ENCODE results near the gene GRN.
"Not testable (repeated sequence)": the region's sequence is repeated elsewhere in the genome, so short reads cannot be mapped to it uniquely, and the experiment has no call there.

The GRN gene

DNA sequence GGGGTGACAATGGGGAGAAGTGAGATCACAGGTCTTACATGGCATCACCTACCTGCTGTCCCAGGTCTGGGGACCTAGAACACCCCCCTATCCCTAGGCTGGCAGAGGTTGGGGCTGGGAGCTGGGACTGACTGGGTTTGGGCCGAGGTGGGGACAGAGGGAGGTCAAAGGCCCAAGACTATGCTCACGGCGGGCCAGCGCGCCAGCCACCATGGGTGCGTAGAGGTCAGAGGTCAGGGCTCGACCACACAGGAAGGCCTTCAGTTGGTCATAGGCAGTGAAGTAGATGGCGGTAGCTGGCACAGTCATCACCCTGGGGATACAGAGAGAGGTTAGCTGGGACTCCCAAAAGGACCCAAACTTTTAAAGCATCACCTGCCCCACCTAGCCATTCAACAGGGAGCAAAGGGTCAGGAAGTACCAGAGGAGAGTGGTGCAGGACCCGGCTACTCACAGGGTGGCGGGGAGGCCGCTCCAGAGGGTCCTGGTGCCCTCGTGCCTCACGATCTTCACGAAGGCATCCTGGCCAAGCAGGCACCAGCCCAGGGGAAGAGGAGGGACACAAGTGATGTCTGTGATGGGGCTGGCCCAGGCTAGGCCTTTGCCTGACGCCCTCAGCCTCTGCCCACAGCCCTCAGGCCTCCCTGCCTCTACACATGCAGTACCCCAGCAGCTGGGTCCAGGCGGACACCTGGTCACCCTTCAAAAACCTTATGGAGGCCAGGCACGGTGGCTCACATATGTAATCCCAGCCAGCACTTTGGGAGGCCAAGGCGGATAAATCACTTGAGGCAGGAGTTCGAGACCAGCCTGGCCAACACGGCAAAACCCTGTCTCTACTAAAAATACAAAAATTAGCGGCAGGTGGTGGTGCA is 23.6 kb upstream of the GRN start:
- no peak for DNase-seq (ENCODE audit: low spot score)

DNA sequence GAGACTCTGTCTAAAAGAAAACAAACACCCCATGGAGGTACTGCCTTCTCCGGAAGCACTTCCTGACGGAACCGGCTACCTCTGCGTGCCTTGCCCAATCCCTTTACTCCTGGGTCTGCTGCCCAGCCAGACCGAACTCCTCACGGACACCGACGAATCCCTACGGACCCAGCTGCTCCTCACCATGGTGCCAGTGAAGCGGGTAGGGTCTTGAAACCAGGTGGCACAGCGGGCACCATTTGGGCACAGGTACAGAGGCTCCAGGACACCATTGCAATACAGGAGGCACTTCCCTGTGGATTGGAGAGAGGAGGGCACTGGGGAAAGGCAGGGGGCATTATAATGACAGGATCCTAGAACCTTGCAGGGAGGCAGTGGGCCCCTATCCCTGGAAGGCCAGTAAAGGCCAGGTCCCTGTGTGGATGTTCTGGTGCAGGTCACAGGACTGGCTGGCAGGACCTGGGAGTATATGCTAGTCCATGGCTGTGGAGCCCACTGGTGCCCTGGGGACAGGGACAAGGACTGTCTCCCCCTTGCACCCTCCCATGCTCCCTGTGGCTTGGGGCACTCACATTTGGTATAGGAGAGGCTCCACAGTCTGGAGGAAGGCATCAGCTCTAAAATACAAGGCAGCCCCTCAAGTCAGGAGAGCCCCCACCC is 22.7 kb upstream of the GRN start:
- DNase-seq (ENCODE audit: low spot score), result no peak

DNA sequence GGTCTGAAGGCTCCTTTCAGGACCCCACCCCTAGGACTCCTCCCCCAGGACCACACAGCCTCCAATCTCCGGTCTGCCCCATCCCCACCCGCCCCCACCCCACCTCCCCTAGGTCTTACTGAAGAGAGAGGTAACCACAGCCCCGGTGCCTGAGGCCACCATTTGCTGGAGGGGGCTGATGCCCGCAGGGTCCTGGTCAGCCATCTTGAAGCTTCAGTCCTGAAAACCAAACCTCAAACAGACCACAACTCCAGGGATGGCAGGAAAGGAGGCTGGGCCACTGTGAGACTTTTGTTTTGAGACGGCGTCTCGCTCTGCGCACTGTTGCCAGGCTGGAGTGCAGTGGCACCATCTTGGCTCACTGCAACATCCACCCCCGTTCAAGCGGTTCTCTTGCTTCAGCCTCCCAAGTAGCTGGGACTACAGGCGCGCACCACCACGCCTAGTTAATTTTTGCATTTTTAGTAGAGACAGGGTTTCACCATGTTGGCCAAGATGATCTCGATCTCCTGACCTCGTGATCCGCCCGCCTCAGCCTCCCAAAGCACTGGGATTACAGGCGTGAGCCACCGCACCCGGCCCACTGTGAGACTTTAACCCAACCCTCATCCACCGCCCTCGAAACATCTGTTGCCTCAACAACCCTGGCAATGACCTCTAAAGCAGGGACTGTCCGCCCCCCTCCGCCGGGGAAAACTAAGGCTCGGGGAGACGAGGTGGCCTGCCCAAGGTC is 21.6 kb upstream of the GRN start:
- DNase-seq (ENCODE audit: low spot score), result no peak

DNA sequence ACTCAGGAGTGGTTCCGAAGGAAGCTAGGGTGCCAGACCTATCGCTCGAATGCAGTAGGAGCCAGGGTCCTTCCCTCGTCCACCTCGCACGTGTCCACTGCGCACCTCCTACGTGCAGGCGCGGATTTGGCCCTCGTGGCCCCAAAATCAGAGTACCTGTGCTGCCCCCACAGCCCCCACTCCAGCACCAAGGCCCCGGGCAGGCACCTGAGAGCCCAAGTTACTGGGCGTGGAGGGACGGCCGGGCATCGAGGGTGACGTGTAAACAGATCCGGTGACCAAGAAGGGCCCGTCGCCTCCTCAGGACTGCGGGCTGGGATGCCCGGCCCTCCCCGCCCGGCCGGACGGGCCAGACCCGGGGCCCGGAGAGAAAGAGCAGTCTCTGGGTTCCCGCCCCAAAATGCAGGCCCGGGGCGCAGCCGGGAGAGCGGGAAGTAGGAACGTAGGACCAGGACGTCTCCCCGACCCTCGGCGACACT is 21.0 kb upstream of the GRN start:
- DNase-seq (ENCODE audit: low spot score), result peak; percentile 52

DNA sequence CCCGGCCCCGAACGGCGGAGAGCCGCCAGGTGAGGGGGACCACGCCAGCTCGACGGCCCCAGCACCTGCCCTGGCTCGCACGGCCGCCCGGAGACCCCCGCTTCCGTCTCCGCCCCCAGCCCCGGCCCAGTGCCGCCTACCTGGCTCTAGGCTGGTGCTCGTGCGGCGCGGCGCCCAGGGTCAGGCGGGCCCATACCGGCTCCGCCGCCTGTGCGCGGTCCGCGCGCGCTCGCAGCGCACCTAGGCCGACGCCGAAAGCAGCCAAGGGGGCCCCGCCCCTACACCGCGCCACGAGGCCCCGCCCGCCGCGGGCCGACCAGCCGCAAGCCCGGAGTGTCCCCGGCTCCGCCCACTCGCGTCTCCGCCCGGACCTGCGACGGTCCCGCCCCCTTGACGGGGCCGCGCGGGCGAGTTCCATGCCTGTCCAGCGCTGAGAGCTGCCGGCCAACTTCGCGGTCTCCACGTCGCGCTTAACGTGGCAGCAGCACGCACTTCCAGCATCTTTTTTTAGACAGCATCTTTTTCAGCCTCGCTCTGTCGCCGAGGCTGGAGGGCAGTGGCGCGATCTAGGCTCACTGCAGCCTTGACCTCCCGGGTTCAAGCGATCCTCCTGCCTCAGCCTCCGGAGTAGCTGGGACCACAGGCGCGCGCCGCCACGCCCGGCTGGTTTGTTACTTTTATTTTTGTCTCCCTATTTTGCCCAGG is 20.4 kb upstream of the GRN start, which contains the start of gene SLC25A39:
SLC25A39 (minus strand) TSS at position 253 of the 705 bp plus-strand sequence. CDS start 1,261 bp downstream, outside the sequence.
- peak; percentile 95 for DNase-seq (ENCODE audit: low spot score)

DNA sequence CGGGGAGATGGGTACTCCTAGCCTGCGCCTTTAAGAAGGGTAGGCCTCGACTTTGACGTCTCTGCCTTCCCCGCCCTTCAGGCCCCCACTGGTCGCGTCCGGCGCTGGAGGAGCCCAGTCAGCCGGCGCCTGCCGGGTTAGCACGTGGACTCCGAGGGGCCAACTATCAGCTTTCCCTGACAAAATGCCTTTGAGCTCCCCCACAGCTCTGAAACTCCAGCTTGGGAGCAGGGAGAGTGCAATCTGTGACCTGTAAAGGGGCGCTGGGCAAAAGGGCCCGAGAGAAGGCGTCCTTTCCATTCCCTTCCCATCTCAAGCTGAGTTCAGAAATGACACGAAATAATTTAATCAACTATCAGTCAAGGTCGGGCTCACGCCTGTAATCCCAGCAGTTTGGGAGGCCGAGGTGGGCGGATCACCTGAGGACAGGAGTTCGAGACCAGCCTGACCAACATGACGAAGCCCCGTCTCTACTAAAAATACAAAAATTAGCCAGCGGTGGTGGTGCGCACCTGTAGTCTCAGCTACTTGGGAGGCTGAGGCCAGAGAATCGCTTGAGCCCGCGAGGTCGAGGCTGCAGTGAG is 18.1 kb upstream of the GRN start:
- DNase-seq (ENCODE audit: low spot score), result peak; percentile 97

DNA sequence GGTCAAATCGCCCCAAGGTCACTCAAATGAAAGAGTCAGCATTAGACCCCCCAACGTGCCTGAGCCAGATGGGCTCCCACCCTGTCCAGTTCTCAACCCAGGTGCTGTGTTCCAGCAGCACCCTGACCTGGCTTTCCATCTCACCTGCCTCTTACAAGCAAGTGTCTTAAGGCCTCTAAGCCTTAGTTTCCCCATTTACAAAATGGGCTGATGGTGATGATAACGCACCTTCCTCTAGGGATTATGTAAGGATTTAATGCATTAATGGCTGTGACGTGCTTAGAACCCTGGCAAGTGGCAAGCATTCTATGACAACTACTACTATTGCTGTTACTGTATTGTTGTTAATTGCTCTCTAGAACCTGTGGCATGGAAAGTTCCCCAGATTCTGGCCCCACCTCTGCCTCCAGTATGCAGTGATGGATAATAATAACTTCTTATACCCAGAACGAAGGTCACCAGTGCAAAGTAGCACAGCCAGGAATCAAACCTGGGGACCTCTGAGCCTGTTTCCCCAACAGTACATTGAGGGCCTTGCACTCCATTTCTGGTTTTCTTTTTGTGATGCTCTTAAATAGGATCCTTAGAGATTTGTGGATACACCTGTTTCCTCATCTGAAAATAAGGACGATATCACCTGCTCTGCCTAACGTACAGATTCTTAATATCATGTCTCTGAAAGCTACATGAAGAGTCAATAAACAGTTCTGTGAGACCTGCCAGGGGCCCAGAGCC is 17.2 kb upstream of the GRN start:
- DNase-seq (ENCODE audit: low spot score), result no peak

DNA sequence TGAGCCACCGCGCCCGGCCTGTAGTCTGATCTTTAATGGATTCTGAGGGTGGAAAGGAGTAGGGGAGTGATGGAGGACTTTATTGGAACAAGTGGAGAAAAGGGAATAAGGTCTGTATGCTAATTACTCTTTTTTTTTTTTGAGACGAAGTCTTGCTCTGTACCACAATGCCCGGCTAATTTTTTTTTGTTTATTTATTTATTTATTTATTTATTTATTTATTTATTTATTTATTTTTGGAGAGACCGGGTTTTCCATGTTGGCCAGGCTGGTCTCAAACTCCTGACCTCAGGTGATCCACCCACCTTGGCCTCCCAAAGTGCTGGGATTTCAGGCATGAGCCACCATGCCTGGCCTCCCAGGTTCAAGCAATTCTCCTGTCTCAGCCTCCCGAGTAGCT is 15.6 kb upstream of the GRN start:
- not testable (repeated sequence) for DNase-seq (ENCODE audit: low spot score)

DNA sequence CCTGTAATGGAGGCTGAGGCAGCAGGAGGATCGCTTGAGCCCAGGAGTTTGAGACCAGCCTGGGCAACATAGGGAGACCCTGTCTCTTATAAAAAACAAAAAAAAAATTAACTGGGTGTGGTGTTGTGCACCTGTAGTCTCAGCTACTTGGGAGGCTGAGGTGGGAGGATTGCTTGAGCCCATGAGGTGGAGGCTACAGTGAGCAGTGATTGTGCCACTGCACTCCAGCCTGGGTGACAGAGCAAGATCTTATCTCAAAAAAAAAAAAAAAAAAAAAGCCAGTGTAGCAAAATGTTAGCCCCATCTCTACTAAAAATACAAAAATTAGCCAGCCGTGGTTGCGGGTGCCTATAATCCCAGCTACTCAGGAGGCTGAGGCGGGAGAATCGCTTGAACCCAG is 14.8 kb upstream of the GRN start:
- not testable (repeated sequence) for DNase-seq (ENCODE audit: low spot score)

DNA sequence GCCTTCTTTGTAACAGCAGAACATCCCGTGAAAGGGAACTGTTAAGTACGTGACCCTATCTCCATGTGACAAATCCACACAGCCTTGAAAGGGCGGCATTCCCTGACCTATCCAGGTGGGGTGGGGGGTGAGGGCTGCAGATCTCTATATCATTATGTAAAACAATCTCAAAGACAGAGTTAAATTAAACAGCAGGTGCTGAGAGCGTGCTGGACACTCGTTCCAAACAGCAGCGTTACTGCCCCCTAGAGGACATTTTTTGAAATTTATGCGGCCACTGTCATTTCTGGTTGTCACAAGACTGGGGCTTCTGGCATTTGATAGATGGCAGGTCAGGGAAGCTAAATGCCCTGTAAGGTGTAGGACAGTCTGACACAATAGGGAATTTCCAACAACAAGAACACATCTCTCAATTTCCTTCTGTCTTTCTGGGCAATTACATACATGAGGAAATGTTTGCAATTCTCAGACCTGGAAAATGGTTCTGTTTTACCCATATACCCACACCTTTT is 13.8 kb upstream of the GRN start:
- DNase-seq (ENCODE audit: low spot score), result peak; percentile 82

DNA sequence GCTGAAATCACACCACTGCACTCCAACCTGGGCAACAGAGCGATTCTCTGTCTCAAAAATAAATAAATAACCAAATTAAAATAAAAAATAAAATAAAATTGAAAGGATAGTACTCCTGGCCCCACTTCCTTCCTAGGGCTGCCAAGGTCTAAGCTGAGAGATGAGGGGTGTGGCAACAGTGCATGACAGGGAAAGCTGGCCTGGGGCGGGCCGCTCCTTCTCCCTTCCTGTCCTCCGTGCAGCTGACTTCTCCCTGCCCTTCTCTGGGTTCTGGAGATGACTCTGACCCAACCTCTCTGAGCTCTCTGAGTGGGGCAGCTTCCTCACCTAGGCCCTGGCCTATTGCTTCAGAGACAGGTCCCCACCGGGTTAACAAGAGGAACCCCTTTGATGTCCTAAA is 11.7 kb upstream of the GRN start:
- no peak for DNase-seq (ENCODE audit: low spot score)

DNA sequence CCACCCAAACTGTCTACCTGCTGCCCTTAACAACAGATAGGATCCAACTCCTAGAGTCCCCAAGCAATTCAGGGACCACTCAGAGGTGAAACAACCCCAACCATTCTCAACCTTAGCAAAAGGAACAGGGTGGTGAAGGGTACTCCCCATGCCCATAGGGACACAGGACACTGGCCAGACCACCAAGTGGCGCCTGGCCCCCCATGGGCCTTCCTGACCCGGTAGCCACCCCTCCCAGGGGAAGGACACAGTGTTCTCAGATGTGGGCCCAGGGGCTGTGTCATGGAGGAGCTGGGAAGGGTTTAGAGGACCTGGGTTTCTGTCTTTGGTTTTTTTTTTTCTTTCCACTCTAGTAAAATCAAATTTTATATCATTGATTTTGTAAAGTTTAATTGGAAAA is 10.8 kb upstream of the GRN start:
- no peak for DNase-seq (ENCODE audit: low spot score)

DNA sequence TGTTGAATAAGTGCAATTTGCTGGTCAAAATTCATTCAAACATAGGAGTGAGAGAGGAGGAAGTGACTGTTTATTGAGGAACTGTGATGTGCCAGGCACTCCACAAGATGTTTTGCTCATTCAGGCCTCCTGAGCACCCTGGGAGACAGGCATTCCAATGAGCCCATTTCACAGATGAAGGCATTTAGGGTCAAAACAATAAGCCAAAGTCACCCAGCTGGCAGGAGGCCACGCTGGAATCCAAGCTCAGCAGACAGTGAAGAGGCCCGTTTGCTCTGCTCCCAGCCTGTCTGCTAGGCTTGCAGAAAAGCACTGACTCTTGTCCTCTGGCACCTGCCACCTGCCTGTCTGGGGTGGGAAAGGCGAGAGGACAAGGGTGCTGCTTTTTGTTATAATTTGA is 10.4 kb upstream of the GRN start:
- peak; percentile 84 for DNase-seq (ENCODE audit: low spot score)

DNA sequence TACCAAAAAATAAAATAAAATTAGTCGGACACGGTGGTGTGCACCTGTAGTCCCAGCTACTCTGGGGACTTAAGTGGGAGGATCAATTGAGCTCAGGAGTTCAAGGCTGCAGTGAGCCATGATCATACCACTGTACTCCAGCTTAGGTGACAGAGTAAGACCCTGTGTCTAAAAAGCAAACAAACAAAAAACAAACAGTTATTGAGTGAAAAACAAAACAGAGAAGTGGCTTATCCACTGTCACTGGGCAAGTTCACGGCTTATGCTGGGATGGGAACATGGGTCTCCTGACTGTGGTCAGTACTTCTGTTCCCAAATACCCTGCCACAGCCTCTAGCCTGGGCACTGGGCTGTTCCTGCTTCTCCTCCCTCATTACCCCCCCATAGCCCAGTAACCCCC is 9.5 kb upstream of the GRN start:
- no peak for DNase-seq (ENCODE audit: low spot score)

DNA sequence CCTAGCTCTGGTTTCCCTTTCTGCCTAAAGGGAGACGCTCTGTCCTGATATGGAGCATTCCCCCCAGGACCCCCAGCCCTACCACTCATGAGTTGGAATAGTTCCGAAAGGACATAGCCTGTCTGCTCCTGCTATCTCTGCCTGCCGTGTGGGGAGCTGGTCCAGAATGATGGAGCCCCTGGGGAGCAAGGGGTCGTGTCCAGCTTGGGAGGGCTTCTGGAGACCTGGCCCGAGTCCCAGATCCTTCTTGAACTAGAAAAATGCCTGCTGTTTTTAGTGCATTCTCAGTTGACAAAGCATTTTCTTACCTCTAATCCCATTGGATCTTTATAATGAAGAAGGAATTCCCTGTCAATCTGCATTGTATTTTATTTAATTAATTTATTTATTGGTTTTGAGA is 9.1 kb upstream of the GRN start:
- DNase-seq (ENCODE audit: low spot score), result no peak

DNA sequence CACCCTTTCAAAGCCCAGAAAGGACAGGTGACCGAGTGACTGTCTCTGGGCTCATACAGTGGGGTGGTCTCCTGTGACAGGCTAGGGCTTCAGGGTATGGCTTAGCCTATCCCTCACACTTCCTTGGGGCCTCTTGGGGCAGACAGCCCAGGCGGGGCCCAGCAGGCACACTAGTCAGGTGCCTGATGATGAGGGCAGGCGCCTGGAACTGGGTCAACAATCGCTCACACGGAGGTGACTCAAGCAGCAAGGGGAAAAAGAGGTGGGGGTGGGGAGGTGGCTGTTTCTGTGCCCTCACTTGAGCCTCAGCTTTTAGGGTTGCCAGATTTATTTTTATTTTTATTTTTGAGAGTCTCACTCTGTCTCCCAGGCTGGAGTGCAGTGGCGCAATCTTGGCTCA is 6.4 kb upstream of the GRN start:
- peak; percentile 84 for DNase-seq (ENCODE audit: low spot score)

DNA sequence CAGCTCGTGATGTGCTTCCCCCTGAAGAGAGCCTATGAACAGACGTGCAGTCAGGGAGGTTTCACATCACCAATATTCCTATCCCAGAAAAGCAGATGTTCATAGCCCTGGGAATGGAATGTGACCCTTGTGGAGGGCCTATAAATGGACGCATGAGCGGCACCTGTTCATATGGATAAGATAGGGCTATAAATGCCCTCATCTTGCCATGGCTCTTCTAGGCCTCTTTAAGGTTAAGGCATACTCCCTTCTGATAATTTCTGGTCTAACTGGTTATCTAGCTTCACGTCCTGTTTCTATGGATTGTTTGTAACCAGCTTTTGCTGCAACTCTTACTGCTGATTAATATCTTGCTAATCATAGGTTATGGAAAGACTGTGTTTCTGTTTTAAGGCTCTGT is 4.5 kb upstream of the GRN start:
- not testable (repeated sequence) for DNase-seq (ENCODE audit: low spot score)

DNA sequence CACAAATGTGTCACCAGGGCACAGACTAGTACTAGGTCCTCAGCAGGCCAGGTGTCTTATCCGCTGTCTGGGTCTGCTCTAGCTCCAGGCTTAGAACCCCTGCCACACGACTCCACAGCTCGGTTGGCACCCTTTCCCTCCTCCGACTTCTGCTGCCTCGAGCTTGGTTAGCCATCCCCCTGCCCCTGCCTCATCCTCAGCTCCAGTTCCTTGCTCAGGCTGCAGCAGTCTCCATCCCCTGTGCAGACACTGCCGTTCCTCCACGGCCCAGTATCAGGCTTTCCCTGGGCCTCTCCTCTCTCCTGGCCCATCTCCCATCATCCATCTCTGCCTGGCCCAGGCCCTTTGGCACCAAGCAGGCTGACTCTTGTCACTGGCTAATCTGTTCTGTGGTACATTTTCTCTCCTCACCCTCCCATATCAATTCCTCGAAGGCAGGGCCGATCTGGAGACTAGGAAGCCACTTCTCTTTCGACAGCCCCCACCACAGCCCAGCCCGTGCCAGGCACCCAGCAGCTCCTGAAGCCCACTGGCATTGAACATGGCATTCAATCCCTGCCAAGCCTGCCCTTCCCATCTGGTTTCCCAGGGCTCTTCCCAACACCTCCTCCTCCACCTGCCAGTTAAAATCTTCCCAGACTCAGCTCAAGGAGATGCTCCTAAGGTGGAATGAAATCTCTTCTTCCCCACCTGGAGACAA is 1.4 kb upstream of the GRN start:
- DNase-seq (ENCODE audit: low spot score), result no peak

DNA sequence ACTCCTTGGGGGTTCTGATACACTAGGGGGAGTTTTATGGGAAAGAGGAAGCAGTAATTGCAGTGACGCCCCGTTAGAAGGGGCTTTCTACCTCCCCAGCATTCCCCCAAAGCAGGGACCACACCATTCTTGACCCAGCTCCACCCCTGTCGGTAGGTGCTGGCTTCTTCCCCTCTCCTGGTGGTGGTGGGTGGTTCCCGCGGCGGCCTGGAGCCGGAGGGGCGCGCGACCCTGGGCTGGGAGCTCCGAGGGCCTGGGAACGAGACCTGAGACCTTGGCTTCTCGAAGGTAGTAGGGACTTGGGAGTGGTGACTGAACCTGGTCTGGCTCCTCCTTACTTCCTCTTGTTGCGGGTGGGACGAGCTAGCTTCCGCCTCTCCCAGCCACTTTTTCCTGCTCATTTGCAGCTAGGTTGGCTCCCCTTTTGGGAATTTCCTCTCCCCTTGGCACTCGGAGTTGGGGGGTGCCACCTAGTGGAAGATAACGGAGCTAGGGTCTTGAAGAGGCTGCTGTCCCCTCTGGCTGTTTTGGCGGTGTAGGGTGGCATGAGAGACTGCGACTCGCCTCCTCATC is 438 bp downstream of the GRN start:
- DNase-seq (ENCODE audit: low spot score), result peak; percentile 82

Measured in kidney tubule cell (primary cell).